Anterior cingulate cortex (tissue), 58 donors: ENCODE results near the gene RAPGEF5.

Source experiments
- DNase-seq, 58 donors: peaks; one replicate each; lab custom pipeline; 2025; lab: John Stamatoyannopoulos, UW

The RAPGEF5 gene

GRCh38 chr7:22356701-22357310, at the start of gene RAPGEF5:
Gene RAPGEF5 (minus strand): TSS chr7:22357154. CDS start chr7:22357060, 94 bp downstream.
- peak in 5 of 58 donors; percentile 14 to 32 (median 24) for DNase-seq

GRCh38 chr7:22406715-22407114, 49.8 kb upstream of the RAPGEF5 start:
- DNase-seq = no peak

GRCh38 chr7:22404421-22405023, 47.6 kb upstream of the RAPGEF5 start:
- no peak for DNase-seq

GRCh38 chr7:22403344-22403743, 46.4 kb upstream of the RAPGEF5 start:
- DNase-seq = no peak

- no peak for DNase-seq
Observed at GRCh38 chr7:22402250-22402649, 45.3 kb upstream of the RAPGEF5 start.

- DNase-seq = no peak
Observed at GRCh38 chr7:22400936-22401553, 44.1 kb upstream of the RAPGEF5 start.

- DNase-seq = no peak
Observed at GRCh38 chr7:22400150-22400814, 43.3 kb upstream of the RAPGEF5 start.

- DNase-seq = no peak
Observed at GRCh38 chr7:22399546-22399945, 42.6 kb upstream of the RAPGEF5 start.

- DNase-seq = peak in 2 of 58 donors; percentile 2 to 33
Observed at GRCh38 chr7:22399091-22399490, 42.1 kb upstream of the RAPGEF5 start.

GRCh38 chr7:22397981-22398380, 41.0 kb upstream of the RAPGEF5 start:
- DNase-seq = no peak

GRCh38 chr7:22395222-22395621, 38.3 kb upstream of the RAPGEF5 start:
- DNase-seq = no peak

GRCh38 chr7:22394739-22395138, 37.8 kb upstream of the RAPGEF5 start:
- no peak for DNase-seq

GRCh38 chr7:22393913-22394729, 37.2 kb upstream of the RAPGEF5 start:
- DNase-seq = peak in 28 of 58 donors; percentile 2 to 76 (median 22)

GRCh38 chr7:22390516-22390915, 33.6 kb upstream of the RAPGEF5 start:
- no peak for DNase-seq

GRCh38 chr7:22389892-22390291, 32.9 kb upstream of the RAPGEF5 start:
- no peak for DNase-seq

- peak in 45 of 58 donors; percentile 2 to 78 (median 34) for DNase-seq
Observed at GRCh38 chr7:22387583-22387982, 30.6 kb upstream of the RAPGEF5 start.

GRCh38 chr7:22386865-22387264, 29.9 kb upstream of the RAPGEF5 start:
- no peak for DNase-seq

GRCh38 chr7:22386206-22386858, 29.4 kb upstream of the RAPGEF5 start:
- DNase-seq = no peak

GRCh38 chr7:22385326-22385725, 28.4 kb upstream of the RAPGEF5 start:
- DNase-seq = no peak

- DNase-seq = no peak
Observed at GRCh38 chr7:22380333-22380732, 23.4 kb upstream of the RAPGEF5 start.
